RWPE1 (cell line): Measurements from ENCODE around the gene TDP1.
A peak's percentile ranks its signal among the peaks of the same experiment; 100 is the strongest.
"Not testable (repeated sequence)": the region's sequence is repeated elsewhere in the genome, so short reads cannot be mapped to it uniquely, and the experiment has no call there.

Source experiments
- CTCF ChIA-PET: fragments of 350-600 bp; sonication (Branson Sonifier 250); formaldehyde crosslinking; extraction: SDS; loops from one replicate; lab custom pipeline; 2021; lab: Yijun Ruan, JAX
- POLR2A ChIA-PET: fragments of 400-600 bp; formaldehyde crosslinking; extraction: SDS; loops from one replicate; lab custom pipeline; 2020; ENCODE audit warnings: antibody characterized with exemption; ENCODE audit not compliant: low non-redundant PET; lab: Yijun Ruan, JAX
- DNase-seq: peaks from one replicate; pipeline ENCODE4 v3.0.0; 2012; ENCODE audit warnings: low spot score
- H3K27ac ChIP-seq: fragments of 450-650 bp; 2 replicates; pipeline ENCODE4 v1.5.1; 2017
- TF ChIP-seq, protein P1 (sequence below): fragments of 450-650 bp; conservative IDR thresholded peaks from 2 replicates; pipeline ENCODE4 v1.5.1; 2017; ENCODE audit warnings: low read depth, mild to moderate bottlenecking

Gene TDP1

DNA sequence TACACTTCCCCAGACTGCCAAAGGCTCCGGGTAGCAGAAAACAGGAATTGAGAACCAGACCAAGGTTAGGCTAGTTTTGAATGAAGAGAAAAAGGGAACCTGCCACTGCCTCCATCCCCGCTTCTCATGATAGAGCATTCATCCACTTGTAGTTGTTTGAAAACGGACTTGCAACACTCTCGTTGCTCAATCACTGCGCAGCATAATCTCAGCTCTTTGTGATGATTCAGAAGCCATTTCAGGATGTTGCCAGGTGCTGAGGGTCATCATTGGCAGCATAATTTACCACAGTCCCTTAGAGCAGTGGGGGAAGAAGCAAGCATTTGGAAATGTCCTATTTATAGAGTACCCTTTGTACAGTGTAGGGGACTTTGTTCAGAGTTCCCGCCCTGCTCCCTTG is 131.7 kb downstream of the TDP1 start:
- CTCF ChIA-PET: no interaction called here
- peak; percentile 66 for DNase-seq
- POLR2A ChIA-PET: no interaction called here
- no peak overlapping the region for H3K27ac ChIP-seq
- TF ChIP-seq, protein P1, sequence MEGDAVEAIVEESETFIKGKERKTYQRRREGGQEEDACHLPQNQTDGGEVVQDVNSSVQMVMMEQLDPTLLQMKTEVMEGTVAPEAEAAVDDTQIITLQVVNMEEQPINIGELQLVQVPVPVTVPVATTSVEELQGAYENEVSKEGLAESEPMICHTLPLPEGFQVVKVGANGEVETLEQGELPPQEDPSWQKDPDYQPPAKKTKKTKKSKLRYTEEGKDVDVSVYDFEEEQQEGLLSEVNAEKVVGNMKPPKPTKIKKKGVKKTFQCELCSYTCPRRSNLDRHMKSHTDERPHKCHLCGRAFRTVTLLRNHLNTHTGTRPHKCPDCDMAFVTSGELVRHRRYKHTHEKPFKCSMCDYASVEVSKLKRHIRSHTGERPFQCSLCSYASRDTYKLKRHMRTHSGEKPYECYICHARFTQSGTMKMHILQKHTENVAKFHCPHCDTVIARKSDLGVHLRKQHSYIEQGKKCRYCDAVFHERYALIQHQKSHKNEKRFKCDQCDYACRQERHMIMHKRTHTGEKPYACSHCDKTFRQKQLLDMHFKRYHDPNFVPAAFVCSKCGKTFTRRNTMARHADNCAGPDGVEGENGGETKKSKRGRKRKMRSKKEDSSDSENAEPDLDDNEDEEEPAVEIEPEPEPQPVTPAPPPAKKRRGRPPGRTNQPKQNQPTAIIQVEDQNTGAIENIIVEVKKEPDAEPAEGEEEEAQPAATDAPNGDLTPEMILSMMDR: no peak

DNA sequence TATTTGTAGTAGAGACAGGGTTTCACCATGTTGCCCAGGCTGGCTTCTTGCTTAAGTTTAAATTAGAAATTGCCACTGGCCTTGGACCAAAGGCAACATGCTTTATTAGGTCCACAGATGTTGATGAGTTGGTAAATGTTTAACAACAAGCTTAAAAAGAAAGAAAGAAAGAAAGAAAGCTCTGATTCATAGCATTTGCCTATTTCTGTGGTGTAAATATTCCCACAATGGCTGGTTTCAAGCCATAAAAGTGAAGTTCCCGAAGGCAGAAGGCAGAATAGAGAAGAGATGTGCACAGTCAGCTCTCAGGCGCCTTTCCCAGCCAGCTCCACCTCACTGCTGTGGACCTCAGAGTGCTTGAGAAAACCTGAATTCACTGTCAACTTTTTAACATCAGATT is 132.4 kb downstream of the TDP1 start:
- no peak overlapping the region for H3K27ac ChIP-seq
- CTCF ChIA-PET: no interaction called here
- POLR2A ChIA-PET: no interaction called here
- TF ChIP-seq, protein P1: no peak
- no peak for DNase-seq

DNA sequence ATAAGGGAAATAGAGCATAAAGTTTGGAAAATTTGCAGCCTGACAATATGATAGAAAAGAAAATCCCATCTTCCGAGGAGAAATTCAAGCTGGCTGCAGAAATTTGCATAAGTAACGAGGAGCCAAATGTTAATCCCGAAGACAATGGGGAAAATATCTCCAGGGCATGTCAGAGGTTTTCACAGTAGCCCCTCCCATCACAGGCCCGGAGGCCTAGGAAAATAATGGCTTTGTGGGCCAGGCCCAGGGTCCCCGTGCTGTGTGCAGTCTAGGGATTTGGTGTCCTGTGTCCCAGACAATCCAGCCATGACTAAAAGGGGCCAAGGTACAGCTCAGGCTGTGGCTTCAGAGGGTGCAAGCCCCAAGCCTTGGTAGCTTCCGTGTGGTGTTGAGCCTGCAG is 133.8 kb downstream of the TDP1 start:
- DNase-seq, POLR2A ChIA-PET, H3K27ac ChIP-seq: not testable (repeated sequence)
- CTCF ChIA-PET: interaction anchor here (0.7 kb wide), 1 partner anchor 110 kb away, joined by 3 read pairs; no protein-coding TSS in a partner anchor

DNA sequence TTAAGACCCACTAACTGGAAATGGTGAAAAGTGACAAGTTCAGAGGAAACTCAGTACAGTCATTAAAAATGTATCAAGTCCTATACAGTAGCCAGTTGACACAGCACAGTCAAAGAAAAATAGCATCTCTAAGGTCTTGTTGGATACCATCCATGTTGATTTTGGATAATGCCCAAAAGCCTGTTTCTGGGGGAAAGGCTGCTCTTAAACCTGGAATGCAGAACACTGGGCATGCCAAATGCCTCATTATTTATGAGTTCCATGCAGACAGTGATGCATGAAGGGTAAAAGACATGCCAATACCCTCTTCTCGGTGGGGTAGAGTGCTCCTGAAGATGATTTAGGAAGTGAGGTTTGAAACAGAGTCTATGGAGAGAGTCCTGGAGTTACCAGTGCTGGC is 135.7 kb downstream of the TDP1 start:
- peak; percentile 7 for DNase-seq
- CTCF ChIA-PET: no interaction called here

DNA sequence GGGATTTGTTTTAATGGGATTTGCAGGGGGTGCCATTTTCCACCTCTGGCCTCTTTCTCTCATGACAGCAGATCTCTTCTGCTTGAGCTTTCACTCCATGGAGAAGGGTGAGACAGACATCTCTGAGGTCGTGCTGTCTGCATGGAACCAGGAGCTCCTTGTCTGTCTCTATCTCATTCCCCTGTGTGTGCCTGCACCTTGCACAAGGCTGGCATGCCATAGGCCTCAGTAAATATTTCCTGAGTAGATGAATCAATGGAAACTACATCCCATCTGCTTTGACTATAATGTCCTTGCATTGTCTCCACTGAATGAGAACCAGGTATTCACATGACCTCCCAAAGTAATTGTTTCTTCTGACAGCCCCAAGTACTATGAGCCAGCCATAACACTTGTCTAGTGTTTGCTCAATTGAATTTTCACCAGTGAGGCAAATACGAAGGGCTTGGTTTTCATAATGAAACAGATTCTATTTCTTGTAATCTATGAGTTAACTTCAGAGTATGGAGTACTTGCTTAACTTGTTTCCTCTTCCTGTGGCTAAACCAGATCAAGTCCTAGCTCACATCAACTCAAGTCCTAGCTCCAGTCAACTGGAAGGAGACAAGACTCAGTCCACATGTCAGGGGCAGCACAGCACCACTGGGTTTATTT is 138.3 kb downstream of the TDP1 start:
- peak; percentile 23 for DNase-seq
- ChIA-PET CTCF (no interaction called here), POLR2A (no interaction called here)
- TF ChIP-seq, protein P1: no peak
- H3K27ac ChIP-seq: no peak overlapping the region

More for the DNA sequence above, 135.7 kb downstream of the TDP1 start:
- POLR2A ChIA-PET: no interaction called here
- H3K27ac ChIP-seq: no peak overlapping the region
- TF ChIP-seq, protein P1: no peak
